Stimulated activated CD4-positive, alpha-beta T cell treated with anti-CD3 and anti-CD28 coated beads, Interleukin-12 subunit alpha, Interleukin-12 subunit beta, amount 100 ng/mL, for 48 hours (primary cell): ENCODE data around the gene COL15A1.
"Not testable (repeated sequence)": the region's sequence is repeated elsewhere in the genome, so short reads cannot be mapped to it uniquely, and the experiment has no call there.

Experiments used
- DNase-seq, 3 donors: peaks; one replicate each; pipeline ENCODE4 v3.0.0-alpha.2; 2020; ENCODE audit warnings: low read depth in 2 of 3, low spot score in 1 of 3

COL15A1 gene

GRCh38 chr9:99074902-99075245 lies 131.2 kb downstream of the COL15A1 start:
- DNase-seq, result no peak

DNA sequence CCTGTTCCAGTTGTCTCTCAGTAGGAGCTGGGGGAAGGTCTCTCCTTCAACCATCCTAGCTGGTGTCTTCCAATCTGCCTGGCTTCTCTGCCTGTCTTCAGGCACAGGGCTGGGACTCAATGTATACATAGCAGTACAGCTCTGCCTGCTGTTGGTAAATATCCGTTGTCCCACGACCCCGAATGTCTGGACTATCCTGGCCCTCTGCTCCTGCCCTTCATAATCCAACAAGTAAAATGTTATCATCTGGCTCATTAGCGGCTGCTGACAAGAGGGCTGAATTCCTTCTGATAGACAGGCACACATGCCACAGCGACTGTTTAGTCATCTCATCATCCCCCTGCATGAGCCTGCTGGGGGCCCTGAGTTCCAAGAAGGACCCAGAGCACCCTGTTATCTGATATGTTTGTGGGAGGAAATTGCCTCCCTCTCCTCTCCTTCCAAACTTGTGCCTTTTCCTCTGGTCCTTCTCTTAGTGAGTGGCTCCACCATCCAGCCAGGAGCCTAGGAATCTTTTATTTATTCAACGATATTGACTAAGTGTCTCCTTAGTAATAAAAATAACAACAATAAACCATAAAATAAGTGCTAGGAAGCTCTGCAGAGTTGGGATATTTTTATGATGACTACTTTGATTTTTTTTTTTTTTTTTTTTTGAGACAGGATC lies 131.7 kb downstream of the COL15A1 start:
- DNase-seq, result no peak

GRCh38 chr9:99076030-99076429 lies 132.3 kb downstream of the COL15A1 start:
- DNase-seq, result no peak

DNA sequence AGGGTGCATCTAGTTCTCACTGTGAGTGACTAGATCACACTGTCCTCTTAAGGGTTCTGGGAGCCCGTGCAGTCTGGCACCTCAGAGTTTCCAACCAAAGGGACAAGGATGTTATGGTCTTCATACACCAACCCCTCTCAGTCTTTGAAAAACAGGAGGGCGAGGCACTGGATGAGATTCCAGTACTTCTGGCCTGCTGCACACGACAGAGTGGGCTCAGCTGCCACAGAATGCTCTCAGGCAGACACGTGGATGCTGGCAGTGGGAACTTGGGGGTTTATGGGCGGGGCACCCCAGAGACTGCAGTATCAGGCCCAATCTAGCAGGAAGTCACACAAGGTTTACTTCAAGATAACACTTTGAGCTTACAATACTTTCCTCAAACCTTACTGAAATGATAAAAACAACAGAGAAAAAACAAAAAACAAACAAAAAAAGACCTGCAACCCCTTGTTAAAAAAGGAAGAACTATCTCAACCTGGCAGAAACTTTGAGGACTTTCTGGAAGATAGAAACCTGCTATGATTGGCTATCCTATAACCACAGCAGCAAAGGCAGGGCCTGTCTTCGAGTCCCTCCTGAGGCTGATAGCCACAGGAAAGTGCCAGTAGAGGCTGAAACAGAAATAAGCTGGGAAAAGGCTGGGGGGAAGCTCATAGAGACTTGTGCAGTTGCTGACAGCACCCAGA lies 132.9 kb downstream of the COL15A1 start:
- DNase-seq, result no peak

- no peak for DNase-seq
Observed at GRCh38 chr9:99078717-99079116, 135.0 kb downstream of the COL15A1 start.

GRCh38 chr9:99079542-99079941 lies 135.8 kb downstream of the COL15A1 start:
- DNase-seq, result no peak

DNA sequence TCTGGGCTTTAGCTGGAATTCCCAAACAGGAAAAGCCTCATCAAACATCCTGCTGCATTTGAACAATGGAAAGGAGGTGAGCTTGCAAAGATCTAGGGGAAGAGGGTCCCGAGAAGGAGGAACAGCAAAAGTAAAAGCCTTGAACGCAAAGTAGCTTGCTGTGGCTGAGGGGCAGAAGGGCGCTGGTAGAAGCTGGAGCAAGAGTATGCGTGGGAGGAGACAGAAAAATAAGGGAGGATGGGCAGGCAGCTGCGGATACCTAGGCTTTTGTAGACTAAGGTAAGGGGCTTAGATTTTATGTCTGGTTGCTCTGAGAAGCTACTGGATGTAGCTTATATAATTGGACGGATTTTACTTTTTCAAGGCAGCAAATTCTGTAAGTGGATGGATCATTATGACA lies 139.3 kb downstream of the COL15A1 start:
- DNase-seq, result no peak

DNA sequence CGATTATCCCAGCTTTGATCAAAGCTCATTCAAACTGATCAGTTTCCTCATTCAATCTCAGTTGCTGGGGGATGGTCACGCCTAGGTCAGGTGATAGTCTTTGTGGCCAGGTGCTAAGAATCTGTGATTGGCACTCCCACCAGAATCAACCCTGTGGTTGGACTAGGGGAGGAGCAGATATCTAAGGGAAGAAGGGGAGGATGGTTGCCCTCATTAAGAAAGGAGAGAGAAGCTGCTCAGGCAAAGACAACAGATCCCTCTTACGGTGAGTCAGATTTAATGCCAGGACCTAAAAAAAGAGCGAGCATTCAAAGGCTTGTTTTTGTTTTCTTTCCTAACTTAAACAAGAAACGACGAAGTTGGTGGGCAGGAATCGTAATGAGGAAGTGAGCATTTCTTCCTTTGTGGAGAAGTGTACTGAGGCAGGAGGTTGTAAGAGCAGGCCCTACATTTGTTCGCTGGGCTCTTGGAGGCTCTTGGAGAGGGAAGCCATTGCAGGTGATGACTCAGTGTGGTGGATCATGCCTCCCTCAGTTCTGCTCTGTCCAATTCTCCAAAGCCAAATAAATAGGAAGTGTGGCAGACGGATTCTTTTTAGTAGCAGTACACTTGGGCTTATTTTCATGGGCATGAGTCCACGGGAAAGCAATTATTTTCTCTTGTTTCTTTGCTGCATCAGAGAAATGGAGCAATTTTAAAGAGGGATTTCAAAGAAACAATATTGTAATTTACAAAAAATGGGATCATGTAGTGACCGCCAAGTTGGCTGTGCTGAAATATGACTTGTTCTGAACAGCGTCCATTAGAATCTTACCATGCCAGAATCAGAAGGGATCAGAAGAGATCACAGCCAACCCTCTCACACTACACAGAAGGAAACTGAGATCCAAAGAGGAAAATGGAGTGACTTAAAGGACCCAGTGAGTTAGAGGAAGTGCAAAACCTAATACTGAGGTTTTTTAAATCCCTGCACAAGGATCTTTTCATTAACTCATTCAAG lies 142.5 kb downstream of the COL15A1 start:
- DNase-seq, result no peak

DNA sequence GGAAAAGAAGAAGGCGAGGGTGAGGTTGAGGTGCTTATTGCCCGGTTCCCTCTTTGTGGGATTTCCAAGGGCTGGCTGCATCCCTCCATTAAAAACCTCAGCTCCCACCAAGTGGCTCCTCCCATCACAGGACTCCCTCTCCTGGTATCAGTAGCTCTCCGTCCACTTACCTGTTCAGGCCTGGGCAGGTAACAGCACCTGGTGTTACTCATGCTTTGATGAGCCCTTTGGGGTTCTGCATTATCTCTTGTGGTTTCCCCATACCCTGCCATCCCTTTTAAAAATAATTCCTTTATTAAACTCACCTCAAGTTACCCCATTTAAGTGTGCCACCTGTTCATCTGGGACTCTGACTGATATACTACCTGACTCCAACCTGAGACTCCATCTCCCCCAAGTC lies 143.8 kb downstream of the COL15A1 start:
- DNase-seq, result no peak

DNA sequence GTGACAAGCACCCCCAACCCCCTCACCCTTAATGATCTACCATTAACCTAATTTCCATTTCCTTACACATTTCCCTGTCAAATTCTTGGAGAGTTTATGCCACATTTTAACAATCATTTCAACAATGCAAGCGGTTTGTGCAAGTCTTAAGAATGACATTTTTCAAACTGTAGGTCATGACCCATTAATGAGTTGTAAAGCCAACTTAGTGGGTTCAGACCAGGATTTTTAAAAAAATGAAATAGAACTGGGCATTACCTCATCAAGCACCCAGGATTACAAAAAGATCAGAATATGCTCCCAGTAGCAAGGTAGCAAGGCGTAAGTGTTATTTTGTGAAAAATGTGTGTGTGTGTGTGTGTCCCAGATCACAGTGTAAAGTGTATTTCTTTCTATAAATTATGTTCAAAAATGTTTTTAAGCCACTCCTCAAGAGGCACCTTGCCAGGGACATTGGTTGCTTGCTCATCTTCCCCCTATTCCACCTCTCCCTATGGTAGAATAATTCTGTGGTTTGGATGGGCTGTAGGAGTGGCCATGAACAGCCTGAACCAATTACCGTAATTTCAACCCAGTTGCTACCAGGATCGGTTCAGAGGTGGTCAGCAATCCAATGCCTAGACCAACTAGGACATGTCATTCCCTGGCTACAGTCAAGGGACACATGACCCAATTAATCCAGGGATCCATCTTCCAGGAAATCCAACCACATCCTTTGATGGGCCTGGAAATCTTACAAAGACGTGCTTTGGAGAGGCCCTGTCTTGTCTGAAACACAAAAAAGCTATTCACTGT lies 146.8 kb downstream of the COL15A1 start:
- no peak for DNase-seq

DNA sequence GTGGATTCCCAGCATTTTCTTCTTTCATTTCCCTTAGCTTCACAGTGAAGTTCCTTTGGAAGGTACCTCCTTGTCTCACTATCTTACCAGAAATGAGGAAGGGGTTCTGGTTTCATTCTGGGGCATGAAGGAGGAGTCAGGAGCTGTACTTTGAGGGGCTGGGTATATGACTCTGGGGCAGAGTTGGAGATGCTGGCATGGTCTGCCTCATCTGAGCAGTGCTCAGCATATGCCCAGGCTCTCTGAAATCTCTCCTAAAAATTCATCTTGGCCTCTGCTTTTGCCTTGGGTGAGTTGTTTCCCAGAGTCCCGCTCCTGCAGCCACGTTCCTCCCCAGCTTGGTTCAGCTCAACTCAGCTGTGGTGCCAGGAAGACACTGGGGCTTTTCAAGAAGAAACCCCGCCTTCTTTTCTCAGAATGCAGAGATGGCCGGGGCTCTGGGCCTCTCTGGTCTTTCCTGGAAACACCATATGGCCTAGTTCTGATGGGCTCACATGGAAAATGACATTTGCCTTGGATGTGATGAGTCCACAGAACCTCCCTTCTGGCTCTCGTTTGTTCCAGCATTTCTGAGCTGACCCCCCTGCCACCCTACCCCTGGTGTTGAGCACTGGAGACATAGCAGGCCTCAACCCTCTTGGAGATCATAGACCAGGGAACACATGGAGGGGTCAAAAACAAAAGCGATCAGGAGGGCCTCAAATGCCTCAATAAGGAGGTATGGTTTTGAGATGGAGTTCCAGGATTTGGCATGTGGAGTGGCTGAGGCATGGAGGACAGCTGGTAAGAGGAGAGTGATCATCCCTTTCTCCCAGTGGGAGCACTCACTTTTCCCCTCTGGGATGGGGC lies 149.2 kb downstream of the COL15A1 start:
- DNase-seq, result peak in 1 of 3 donors; percentile 46

DNA sequence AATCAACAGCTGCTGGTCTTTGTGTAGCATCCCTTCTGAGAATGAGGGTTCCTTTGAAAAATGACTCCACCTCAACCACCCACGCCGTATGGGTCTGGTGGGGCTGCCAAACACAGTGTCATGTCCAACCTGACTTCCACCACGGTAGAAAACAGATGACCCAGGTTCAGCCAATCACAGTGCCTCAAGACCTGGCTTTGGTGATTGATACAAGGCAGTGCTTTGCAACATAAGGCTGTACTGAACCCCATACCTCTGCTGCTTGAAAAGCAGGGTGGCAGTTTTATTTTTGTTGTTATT lies 149.7 kb downstream of the COL15A1 start:
- peak in 1 of 3 donors; percentile 17 for DNase-seq

GRCh38 chr9:99095565-99095964 lies 151.9 kb downstream of the COL15A1 start:
- no peak for DNase-seq

- DNase-seq, result no peak
Observed at GRCh38 chr9:99096409-99096808, 152.7 kb downstream of the COL15A1 start.

DNA sequence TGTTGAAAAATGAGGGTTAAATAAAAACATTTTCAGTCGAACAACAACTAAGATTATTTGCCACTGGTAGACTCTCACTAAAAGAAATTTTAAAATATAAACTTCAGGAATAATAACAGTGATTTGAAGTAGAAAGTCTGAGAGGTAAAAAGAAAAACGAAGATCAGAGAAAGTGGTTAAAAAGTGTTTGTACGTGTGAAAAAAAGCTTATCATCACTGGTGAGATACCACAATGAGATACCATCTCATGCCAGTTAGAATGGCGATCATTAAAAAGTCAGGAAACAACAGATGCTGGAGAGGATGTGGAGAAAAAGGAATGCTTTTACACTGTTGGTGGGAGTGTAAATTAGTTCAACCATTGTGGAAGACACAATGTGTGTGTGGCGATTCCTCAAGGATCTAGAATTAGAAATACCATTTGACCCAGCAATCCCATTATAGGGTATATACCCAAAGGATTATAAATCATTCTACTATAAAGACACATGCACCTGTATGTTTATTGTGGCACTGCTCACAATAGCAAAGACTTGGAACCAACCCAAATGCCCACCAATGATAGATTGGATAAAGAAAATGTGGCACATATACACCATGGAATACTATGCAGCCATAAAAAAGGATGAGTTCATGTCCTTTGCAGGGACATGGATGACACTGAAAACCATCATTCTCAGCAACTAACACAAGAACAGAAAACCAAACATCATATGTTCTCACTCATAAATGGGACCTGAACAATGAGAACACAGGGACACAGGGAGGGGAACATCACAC lies 156.3 kb downstream of the COL15A1 start:
- not testable (repeated sequence) for DNase-seq

DNA sequence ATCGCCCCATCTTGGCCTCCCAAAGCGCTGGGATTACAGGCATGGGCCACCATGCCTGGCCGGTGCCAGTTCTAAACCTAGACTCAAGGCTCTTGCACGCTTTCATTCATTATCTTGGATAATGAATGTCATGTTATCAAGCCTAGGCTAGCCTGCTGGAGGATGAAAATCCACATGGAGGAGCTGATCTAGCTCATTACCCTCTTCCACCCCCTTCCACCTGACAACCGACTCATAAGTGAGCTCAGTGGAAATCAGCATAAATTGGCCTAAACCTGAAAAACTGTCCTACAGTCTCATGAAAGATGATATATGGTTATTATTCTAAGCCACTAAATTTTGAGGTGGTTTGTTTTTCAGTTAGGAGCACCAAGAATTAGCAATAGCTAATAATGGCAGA lies 157.6 kb downstream of the COL15A1 start:
- DNase-seq, result no peak

GRCh38 chr9:99101812-99102211 lies 158.1 kb downstream of the COL15A1 start:
- DNase-seq, result no peak

DNA sequence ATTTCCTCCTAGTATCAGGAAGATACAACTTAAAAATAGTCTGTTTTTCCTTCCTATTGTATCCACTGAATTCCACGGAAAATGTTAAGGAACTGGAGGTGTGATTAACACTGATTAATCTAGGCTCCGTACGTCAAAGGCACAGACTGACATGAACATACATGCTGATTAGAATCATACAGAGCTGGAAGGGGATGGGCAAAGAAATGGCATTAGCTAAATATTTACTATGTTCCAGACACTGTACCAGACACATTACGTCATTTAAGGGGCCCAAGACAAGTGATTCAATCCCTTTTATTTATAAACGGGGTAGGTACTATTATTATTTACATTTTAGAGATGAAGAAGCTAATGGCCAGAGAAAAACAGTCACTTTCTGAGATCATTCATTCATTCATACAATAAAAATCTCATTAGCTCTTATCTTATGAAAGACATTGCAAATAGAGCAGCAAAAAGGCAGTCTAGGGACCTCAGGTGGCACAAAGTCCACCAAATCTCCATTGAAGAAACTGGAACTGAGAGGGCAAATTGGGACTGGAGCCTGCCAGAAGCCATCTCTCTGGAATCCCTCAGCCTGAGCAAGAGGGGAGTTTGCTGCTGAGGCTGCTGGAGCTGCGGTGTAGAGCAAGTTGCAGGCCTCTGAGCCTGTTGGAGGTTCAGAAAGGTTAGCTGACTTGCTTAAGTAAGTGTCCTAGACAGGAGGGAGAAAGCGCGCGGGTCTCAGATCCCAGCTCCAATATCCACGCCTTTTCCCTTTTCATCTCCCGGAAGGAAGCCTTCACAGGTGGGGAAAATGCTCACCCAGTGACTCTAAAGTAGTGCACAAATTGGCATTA lies 159.6 kb downstream of the COL15A1 start:
- no peak for DNase-seq
